ENCODE results near the gene LCE1B.

LCE1B gene

GRCh38 chr1:152770411-152770810 lies 41.4 kb upstream of the LCE1B start:
- ATAC-seq = no peak
- TF ChIP-seq ARNTL (CRISPR knock-in tag; IDR thresholded peaks at IDR 0.05; ENCODE audit: borderline replicate concordance, low read depth) (no peak), ZNF70 (CRISPR knock-in tag; IDR thresholded peaks at IDR 0.05) (no peak), ZNF565 (CRISPR knock-in tag; conservative IDR thresholded peaks at IDR 0.05; ENCODE audit: low read depth) (no peak), PPARA (CRISPR knock-in tag; IDR thresholded peaks at IDR 0.05; ENCODE audit: borderline replicate concordance) (no peak), ZC3H10 (CRISPR knock-in tag; IDR thresholded peaks at IDR 0.05) (no peak), TCF4 (CRISPR knock-in tag; IDR thresholded peaks at IDR 0.05; ENCODE audit: borderline replicate concordance) (no peak), ZNF8 (CRISPR knock-in tag; IDR thresholded peaks at IDR 0.05) (no peak), ISL1 (CRISPR knock-in tag; IDR thresholded peaks at IDR 0.05) (no peak), GLIS3 (CRISPR knock-in tag; IDR thresholded peaks at IDR 0.05) (no peak), RARB (CRISPR knock-in tag; IDR thresholded peaks at IDR 0.05) (no peak), BACH2 (CRISPR knock-in tag; IDR thresholded peaks at IDR 0.05; ENCODE audit: borderline replicate concordance) (no peak), OSR1 (CRISPR knock-in tag; IDR thresholded peaks at IDR 0.05) (no peak), SNAI2 (CRISPR knock-in tag; IDR thresholded peaks at IDR 0.05) (no peak), CSDC2 (CRISPR knock-in tag; IDR thresholded peaks at IDR 0.05) (no peak), ESRRG (CRISPR knock-in tag; IDR thresholded peaks at IDR 0.05) (no peak), TOX (CRISPR knock-in tag; IDR thresholded peaks at IDR 0.05; ENCODE audit: borderline replicate concordance) (no peak), ZFP3 (CRISPR knock-in tag; IDR thresholded peaks at IDR 0.05) (no peak), ZFP30 (CRISPR knock-in tag; IDR thresholded peaks at IDR 0.05) (no peak)
- TF ChIP-seq, protein P1, sequence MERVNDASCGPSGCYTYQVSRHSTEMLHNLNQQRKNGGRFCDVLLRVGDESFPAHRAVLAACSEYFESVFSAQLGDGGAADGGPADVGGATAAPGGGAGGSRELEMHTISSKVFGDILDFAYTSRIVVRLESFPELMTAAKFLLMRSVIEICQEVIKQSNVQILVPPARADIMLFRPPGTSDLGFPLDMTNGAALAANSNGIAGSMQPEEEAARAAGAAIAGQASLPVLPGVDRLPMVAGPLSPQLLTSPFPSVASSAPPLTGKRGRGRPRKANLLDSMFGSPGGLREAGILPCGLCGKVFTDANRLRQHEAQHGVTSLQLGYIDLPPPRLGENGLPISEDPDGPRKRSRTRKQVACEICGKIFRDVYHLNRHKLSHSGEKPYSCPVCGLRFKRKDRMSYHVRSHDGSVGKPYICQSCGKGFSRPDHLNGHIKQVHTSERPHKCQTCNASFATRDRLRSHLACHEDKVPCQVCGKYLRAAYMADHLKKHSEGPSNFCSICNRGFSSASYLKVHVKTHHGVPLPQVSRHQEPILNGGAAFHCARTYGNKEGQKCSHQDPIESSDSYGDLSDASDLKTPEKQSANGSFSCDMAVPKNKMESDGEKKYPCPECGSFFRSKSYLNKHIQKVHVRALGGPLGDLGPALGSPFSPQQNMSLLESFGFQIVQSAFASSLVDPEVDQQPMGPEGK (CRISPR knock-in tag; IDR thresholded peaks at IDR 0.05; ENCODE audit: borderline replicate concordance) = no peak

DNA sequence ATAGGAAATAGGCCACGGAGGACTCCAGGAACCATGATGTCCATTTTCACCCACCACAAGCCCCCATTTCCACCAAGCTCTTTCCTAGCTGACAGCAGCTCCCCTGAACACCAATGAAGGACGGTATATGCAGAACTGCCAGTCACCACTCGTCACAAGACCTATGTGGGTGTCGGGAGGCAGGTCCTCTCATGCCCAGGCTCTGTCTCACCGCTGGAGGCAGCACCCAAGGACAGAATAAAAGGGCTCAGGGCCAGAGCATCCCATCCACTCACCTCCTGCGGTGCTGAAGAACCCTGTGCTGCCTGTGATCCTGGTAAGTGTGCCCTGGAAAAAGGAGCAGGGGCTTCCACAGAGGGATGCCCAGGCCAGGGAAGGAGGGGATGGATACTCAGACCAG lies 36.9 kb upstream of the LCE1B start, which contains the start of gene LCE1F:
LCE1F (plus strand) TSS at position 266 of the 400 bp plus-strand sequence. CDS start 1,232 bp downstream, outside the sequence.
- TF ChIP-seq PPARA (CRISPR knock-in tag; IDR thresholded peaks at IDR 0.05; ENCODE audit: borderline replicate concordance) = no peak
- no peak for TF ChIP-seq ZNF70 (CRISPR knock-in tag; IDR thresholded peaks at IDR 0.05)
- TF ChIP-seq ZFP3 (CRISPR knock-in tag; IDR thresholded peaks at IDR 0.05) = no peak
- TF ChIP-seq RARB (CRISPR knock-in tag; IDR thresholded peaks at IDR 0.05) = no peak
- no peak for TF ChIP-seq TOX (CRISPR knock-in tag; IDR thresholded peaks at IDR 0.05; ENCODE audit: borderline replicate concordance)
- TF ChIP-seq CSRNP3 (CRISPR knock-in tag; IDR thresholded peaks at IDR 0.05) = no peak
- TF ChIP-seq ZNF565 (CRISPR knock-in tag; conservative IDR thresholded peaks at IDR 0.05; ENCODE audit: low read depth) = no peak
- no peak for TF ChIP-seq CREB5 (CRISPR knock-in tag; IDR thresholded peaks at IDR 0.05; ENCODE audit: low read depth)
- TF ChIP-seq ARNTL (CRISPR knock-in tag; IDR thresholded peaks at IDR 0.05; ENCODE audit: borderline replicate concordance, low read depth) = no peak
- TF ChIP-seq ISL1 (CRISPR knock-in tag; IDR thresholded peaks at IDR 0.05) = no peak
- no peak for TF ChIP-seq ESRRG (CRISPR knock-in tag; IDR thresholded peaks at IDR 0.05)
- no peak for TF ChIP-seq CSDC2 (CRISPR knock-in tag; IDR thresholded peaks at IDR 0.05)
- TF ChIP-seq SNAI2 (CRISPR knock-in tag; IDR thresholded peaks at IDR 0.05) = no peak
- TF ChIP-seq, protein P2, sequence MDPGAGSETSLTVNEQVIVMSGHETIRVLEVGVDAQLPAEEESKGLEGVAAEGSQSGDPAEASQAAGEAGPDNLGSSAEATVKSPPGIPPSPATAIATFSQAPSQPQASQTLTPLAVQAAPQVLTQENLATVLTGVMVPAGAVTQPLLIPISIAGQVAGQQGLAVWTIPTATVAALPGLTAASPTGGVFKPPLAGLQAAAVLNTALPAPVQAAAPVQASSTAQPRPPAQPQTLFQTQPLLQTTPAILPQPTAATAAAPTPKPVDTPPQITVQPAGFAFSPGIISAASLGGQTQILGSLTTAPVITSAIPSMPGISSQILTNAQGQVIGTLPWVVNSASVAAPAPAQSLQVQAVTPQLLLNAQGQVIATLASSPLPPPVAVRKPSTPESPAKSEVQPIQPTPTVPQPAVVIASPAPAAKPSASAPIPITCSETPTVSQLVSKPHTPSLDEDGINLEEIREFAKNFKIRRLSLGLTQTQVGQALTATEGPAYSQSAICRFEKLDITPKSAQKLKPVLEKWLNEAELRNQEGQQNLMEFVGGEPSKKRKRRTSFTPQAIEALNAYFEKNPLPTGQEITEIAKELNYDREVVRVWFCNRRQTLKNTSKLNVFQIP (CRISPR knock-in tag; IDR thresholded peaks at IDR 0.05; ENCODE audit: borderline replicate concordance, low read depth) = no peak
- no peak for TF ChIP-seq BACH2 (CRISPR knock-in tag; IDR thresholded peaks at IDR 0.05; ENCODE audit: borderline replicate concordance)
- TF ChIP-seq ZNF8 (CRISPR knock-in tag; IDR thresholded peaks at IDR 0.05) = no peak
- TF ChIP-seq OSR1 (CRISPR knock-in tag; IDR thresholded peaks at IDR 0.05) = no peak
- TF ChIP-seq ZFP30 (CRISPR knock-in tag; IDR thresholded peaks at IDR 0.05) = no peak
- TF ChIP-seq, protein P3, sequence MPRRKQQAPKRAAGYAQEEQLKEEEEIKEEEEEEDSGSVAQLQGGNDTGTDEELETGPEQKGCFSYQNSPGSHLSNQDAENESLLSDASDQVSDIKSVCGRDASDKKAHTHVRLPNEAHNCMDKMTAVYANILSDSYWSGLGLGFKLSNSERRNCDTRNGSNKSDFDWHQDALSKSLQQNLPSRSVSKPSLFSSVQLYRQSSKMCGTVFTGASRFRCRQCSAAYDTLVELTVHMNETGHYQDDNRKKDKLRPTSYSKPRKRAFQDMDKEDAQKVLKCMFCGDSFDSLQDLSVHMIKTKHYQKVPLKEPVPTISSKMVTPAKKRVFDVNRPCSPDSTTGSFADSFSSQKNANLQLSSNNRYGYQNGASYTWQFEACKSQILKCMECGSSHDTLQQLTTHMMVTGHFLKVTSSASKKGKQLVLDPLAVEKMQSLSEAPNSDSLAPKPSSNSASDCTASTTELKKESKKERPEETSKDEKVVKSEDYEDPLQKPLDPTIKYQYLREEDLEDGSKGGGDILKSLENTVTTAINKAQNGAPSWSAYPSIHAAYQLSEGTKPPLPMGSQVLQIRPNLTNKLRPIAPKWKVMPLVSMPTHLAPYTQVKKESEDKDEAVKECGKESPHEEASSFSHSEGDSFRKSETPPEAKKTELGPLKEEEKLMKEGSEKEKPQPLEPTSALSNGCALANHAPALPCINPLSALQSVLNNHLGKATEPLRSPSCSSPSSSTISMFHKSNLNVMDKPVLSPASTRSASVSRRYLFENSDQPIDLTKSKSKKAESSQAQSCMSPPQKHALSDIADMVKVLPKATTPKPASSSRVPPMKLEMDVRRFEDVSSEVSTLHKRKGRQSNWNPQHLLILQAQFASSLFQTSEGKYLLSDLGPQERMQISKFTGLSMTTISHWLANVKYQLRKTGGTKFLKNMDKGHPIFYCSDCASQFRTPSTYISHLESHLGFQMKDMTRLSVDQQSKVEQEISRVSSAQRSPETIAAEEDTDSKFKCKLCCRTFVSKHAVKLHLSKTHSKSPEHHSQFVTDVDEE (CRISPR knock-in tag; IDR thresholded peaks at IDR 0.05) = no peak
- TF ChIP-seq TCF4 (CRISPR knock-in tag; IDR thresholded peaks at IDR 0.05; ENCODE audit: borderline replicate concordance) = no peak

More for the DNA sequence above, 36.9 kb upstream of the LCE1B start, which contains the start of gene LCE1F:
- no peak for ATAC-seq

Data from SK-N-SH treated with all-trans-retinoic acid at 6 μM for 48 hours (cell line).